H1 (cell line): ENCODE measurements around the gene PHOX2A. TPM values are rescaled to one million over a fixed set of nuclear protein-coding genes. Genes with fewer than 3 reads are reported as not detected.
A peak's percentile ranks its signal among the peaks of the same experiment; 100 is the strongest.

Source experiments
- CTCF ChIA-PET: fragments of 300-600 bp; sonication (Branson Sonifier 250); formaldehyde crosslinking; loops from one replicate; lab custom pipeline; 2021; ENCODE audit not compliant: partially characterized antibody; lab: Charles Lee
- POLR2A ChIA-PET: fragments of 300-600 bp; sonication (Branson Sonifier 250); formaldehyde crosslinking; loops from one replicate; lab custom pipeline; 2021; ENCODE audit warnings: inconsistent platforms; ENCODE audit not compliant: partially characterized antibody; lab: Charles Lee
- DNase-seq, 2 experiments: peaks; one replicate each; pipeline versions ENCODE4 v3.0.0 to v3.0.0-alpha.2; 2010 to 2022; ENCODE audit warnings: low spot score in 2 of 2, low read depth in 1 of 2, mixed read lengths in 1 of 2
- FAIRE-seq: peaks from 2 replicates; lab custom pipeline; 2011; peaks lifted over from hg19 to GRCh38; lab: Jason Lieb, UNC
- H2AFZ ChIP-seq: 2 replicates; pipeline ENCODE4 v1.8.1; 2012; ENCODE audit warnings: low read length, inconsistent platforms
- H2AK5ac ChIP-seq: 2 replicates; pipeline ENCODE4 v1.6.1; 2013; ENCODE audit warnings: low read depth, low read length
- H2BK120ac ChIP-seq: replicated peaks from 2 replicates; pipeline ENCODE3; 2013; ENCODE audit warnings: low read depth, low read length, inconsistent platforms
- H2BK12ac ChIP-seq: 2 replicates; pipeline ENCODE4 v1.6.1; 2013; ENCODE audit warnings: low read depth, low read length
- H2BK15ac ChIP-seq: 2 replicates; pipeline ENCODE4 v1.6.1; 2013; ENCODE audit warnings: low read length
- H2BK20ac ChIP-seq: 2 replicates; pipeline ENCODE4 v1.6.1; 2013; ENCODE audit warnings: low read length
- H2BK5ac ChIP-seq: 2 replicates; pipeline ENCODE4 v1.6.1; 2013; ENCODE audit warnings: low read depth, low read length
- H3K14ac ChIP-seq: 2 replicates; pipeline ENCODE4 v1.6.1; 2013; ENCODE audit warnings: inconsistent platforms; ENCODE audit not compliant: insufficient read length
- H3K18ac ChIP-seq: 2 replicates; pipeline ENCODE4 v1.6.1; 2013; ENCODE audit warnings: low read length; ENCODE audit errors: extremely low read depth
- H3K23ac ChIP-seq: 2 replicates; pipeline ENCODE4 v1.6.1; 2013; ENCODE audit warnings: inconsistent platforms; ENCODE audit not compliant: insufficient read length
- H3K23me2 ChIP-seq: 2 replicates; pipeline ENCODE4 v1.6.1; 2013; ENCODE audit warnings: low read depth, low read length
- H3K27ac ChIP-seq: 2 replicates; pipeline ENCODE4 v1.6.1; 2011; ENCODE audit warnings: low read depth, low read length, inconsistent platforms
- H3K27me3 ChIP-seq, 4 experiments: replicated peaks in 1 of 4; 1 replicate in 1 of 4; 2 replicates in 3 of 4; pipeline versions ENCODE4 v1.6.1 to v1.8.1; 2011 to 2013; ENCODE audit warnings: low read length in 3 of 4, mild to moderate bottlenecking in 3 of 4, inconsistent platforms in 2 of 4, mixed read lengths in 2 of 4, moderate library complexity in 1 of 4; ENCODE audit not compliant: control insufficient read depth in 3 of 4, insufficient read depth in 3 of 4; ENCODE audit errors: extremely low read depth in 1 of 4
- H3K36me3 ChIP-seq, 4 experiments: 2 replicates each; pipeline versions ENCODE4 v1.6.1 to v1.8.1; 2011 to 2013; ENCODE audit warnings: mild to moderate bottlenecking in 4 of 4, low read length in 3 of 4, moderate library complexity in 2 of 4, control low read depth in 1 of 4, inconsistent platforms in 1 of 4; ENCODE audit not compliant: insufficient read depth in 4 of 4, control insufficient read depth in 2 of 4
- H3K4ac ChIP-seq: replicated peaks from 2 replicates; pipeline ENCODE3; 2013; ENCODE audit warnings: low read length, low read depth, mixed read lengths, inconsistent platforms; ENCODE audit not compliant: insufficient read length
- H3K4me1 ChIP-seq, 4 experiments: replicated peaks in 1 of 4; 1 replicate in 1 of 4; 2 replicates in 3 of 4; pipeline versions ENCODE4 v1.6.1 to v1.8.1; 2011 to 2013; ENCODE audit warnings: low read length in 3 of 4, inconsistent platforms in 2 of 4, mixed read lengths in 1 of 4; ENCODE audit not compliant: insufficient read depth in 4 of 4, control insufficient read depth in 3 of 4
- H3K4me2 ChIP-seq, 2 experiments: 2 replicates each; pipeline versions ENCODE4 v1.6.1 to v1.8.1; 2011 to 2013; ENCODE audit warnings: low read depth in 2 of 2, low read length in 2 of 2, control low read depth in 1 of 2, inconsistent platforms in 1 of 2, mild to moderate bottlenecking in 1 of 2; ENCODE audit not compliant: insufficient read depth in 1 of 2
- H3K4me3 ChIP-seq, 4 experiments: fragments of 200-600, 300-600 bp in 1 of 4; sonication (generic), shearing (Covaris generic), sonication (Bioruptor Twin) in 1 of 4; 2 replicates each; pipeline versions ENCODE4 v1.5.1 to v1.8.1; 2011 to 2016; ENCODE audit warnings: low read length in 4 of 4, low read depth in 3 of 4, control low read depth in 2 of 4, inconsistent platforms in 2 of 4, mild to moderate bottlenecking in 2 of 4, mixed read lengths in 1 of 4, moderate library complexity in 1 of 4; ENCODE audit not compliant: insufficient read depth in 2 of 4; ENCODE audit errors: extremely low read depth in 1 of 4
- H3K56ac ChIP-seq: replicated peaks from 2 replicates; pipeline ENCODE3; 2013; ENCODE audit warnings: low read depth, mild to moderate bottlenecking, mixed read lengths, low read length, inconsistent platforms; ENCODE audit not compliant: insufficient read length
- H3K79me1 ChIP-seq: 2 replicates; pipeline ENCODE4 v1.6.1; 2013; ENCODE audit warnings: low read depth, low read length, control low read depth
- H3K79me2 ChIP-seq, 2 experiments: 2 replicates each; pipeline versions ENCODE4 v1.6.1 to v1.8.1; 2012 to 2013; ENCODE audit warnings: low read length in 2 of 2, mild to moderate bottlenecking in 2 of 2, inconsistent platforms in 1 of 2; ENCODE audit not compliant: insufficient read depth in 2 of 2, control insufficient read depth in 1 of 2
- H3K9ac ChIP-seq, 4 experiments: replicated peaks in 1 of 4; 1 replicate in 1 of 4; 2 replicates in 3 of 4; pipeline versions ENCODE4 v1.6.1 to v1.8.1; 2011 to 2013; ENCODE audit warnings: low read depth in 3 of 4, low read length in 3 of 4, control low read depth in 2 of 4, mild to moderate bottlenecking in 2 of 4, moderate library complexity in 2 of 4, inconsistent platforms in 1 of 4; ENCODE audit errors: extremely low read depth in 1 of 4
- H3K9me3 ChIP-seq, 2 experiments: 2 replicates each; pipeline versions ENCODE4 v1.6.1 to v1.8.1; 2012 to 2013; ENCODE audit warnings: mild to moderate bottlenecking in 2 of 2, moderate library complexity in 2 of 2, control low read depth in 1 of 2, inconsistent platforms in 1 of 2, low read depth in 1 of 2, low read length in 1 of 2, mixed read lengths in 1 of 2; ENCODE audit not compliant: insufficient read depth in 2 of 2
- H4K20me1 ChIP-seq, 2 experiments: replicated peaks in 1 of 2; 2 replicates each; pipeline versions ENCODE3 to v1.8.1; 2011 to 2013; ENCODE audit warnings: inconsistent platforms in 2 of 2, low read length in 2 of 2, mild to moderate bottlenecking in 1 of 2; ENCODE audit not compliant: insufficient read depth in 2 of 2, control insufficient read depth in 1 of 2
- H4K5ac ChIP-seq: 2 replicates; pipeline ENCODE4 v1.6.1; 2013; ENCODE audit warnings: low read length, low read depth, mixed read lengths, inconsistent platforms; ENCODE audit not compliant: insufficient read length
- H4K8ac ChIP-seq: 2 replicates; pipeline ENCODE4 v1.8.0; 2013; ENCODE audit warnings: mild to moderate bottlenecking, moderate library complexity, low read length, inconsistent platforms; ENCODE audit not compliant: insufficient read depth; ENCODE audit errors: extremely low read depth
- H4K91ac ChIP-seq: replicated peaks from 2 replicates; pipeline ENCODE3; 2013; ENCODE audit warnings: low read length, mixed read lengths, inconsistent platforms; ENCODE audit not compliant: insufficient read length
- EP300 ChIP-seq, 2 experiments: IDR thresholded peaks; 1 replicate in 1 of 2; 2 replicates in 1 of 2; pipeline ENCODE4 v1.6.1; 2011 to 2012; ENCODE audit warnings: low read depth in 2 of 2, low read length in 2 of 2, mild to moderate bottlenecking in 2 of 2, borderline replicate concordance in 1 of 2, inconsistent platforms in 1 of 2, moderate library complexity in 1 of 2
- FOSL1 ChIP-seq: IDR thresholded peaks from 2 replicates; pipeline ENCODE4 v1.6.1; 2011; ENCODE audit warnings: mild to moderate bottlenecking, low read depth, low read length, moderate library complexity; ENCODE audit not compliant: insufficient read depth
- POLR2AphosphoS5 ChIP-seq: IDR thresholded peaks from 2 replicates; pipeline ENCODE4 v1.6.1; 2011; ENCODE audit warnings: low read depth, low read length
- POU5F1 ChIP-seq: IDR thresholded peaks from 2 replicates; pipeline ENCODE4 v1.6.1; 2011; ENCODE audit warnings: low read depth, mild to moderate bottlenecking, low read length, moderate library complexity
- WGBS, 2 experiments: shearing (Covaris generic) in 1 of 2; methylation state at CpG; one replicate each; pipeline versions ENCODE4 v1.1.6 to v1.1.7; 2013 to 2015; ENCODE audit warnings: low lambda C conversion rate in 2 of 2, mixed read lengths in 2 of 2, inconsistent platforms in 1 of 2, low coverage in 1 of 2, missing lambda C conversion rate in 1 of 2; ENCODE audit not compliant: insufficient replicate concordance in 2 of 2, insufficient coverage in 1 of 2, insufficient read length in 1 of 2; ENCODE audit errors: extremely low coverage in 1 of 2, missing lambda C conversion rate in 1 of 2; 5-methylcytosine and 5-hydroxymethylcytosine counted together
- polyA plus RNA-seq, 7 experiments: library from polyadenylated mRNA; depleted of rRNA in 3 of 7; stranded (reverse) in 5 of 7; unstranded in 2 of 7; fragments of >200 nt in 5 of 7; fragments of 200-250 nt in 2 of 7; gene quantifications; 1 replicate in 5 of 7; 2 replicates in 1 of 7; 4 replicates in 1 of 7; pipeline versions ENCODE4 v1.2.1 to v1.2.3, GENCODE V29; 2011 to 2013; ENCODE audit warnings: missing spikeins in 2 of 7, mixed read lengths in 2 of 7
- total RNA-seq: library from RNA; stranded (reverse); fragmentation: NEBNext Ultra II Directional; extraction: Animal tissue kit (Norgen Biotek cat#: 25700); gene quantifications from 2 replicates; pipeline ENCODE4 v1.2.1, GENCODE V29; 2021

The PHOX2A gene
- total and polyA plus RNA-seq, 2 of the 8 experiments (the other 6 are each of a cell fraction or from before 2014, with no cell fraction given): 0.67 TPM; not detected in 1

DNA sequence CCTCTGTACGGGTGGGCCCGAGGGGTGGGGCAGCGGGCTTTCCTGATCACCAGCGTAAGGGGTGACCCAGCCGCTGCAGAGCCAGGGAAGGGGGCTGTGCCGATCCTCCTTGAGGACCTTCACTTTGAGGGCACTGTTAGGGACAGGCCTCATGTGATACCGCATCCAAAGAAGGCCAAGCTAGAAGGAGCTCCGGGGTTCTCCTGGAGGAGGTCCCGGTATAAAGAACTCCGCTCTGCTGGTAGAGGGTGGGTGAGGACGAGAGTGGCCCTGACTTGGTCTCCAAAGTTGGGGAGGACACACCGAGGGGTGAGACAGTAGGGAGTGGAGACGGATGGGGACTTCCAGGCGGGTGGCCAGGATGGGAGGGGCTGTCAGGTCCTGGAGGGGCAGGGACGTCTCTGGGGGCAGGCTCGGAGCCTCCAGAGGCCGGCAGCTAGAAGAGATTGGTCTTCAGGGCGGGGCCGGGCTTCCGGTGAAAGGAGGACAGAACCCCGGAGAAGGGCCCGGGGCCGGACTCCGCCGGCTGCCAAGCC lies 4.6 kb downstream of the PHOX2A start:
- no peaks in the 10 kb centered on the region for H3K79me1 ChIP-seq
- peak overlapping the region; percentile 71 for H3K18ac ChIP-seq
- H3K4me2 ChIP-seq: peak overlapping the region; percentile 87 to 90
- WGBS, 2 experiments: 12% methylated on average over 13 of the region's 25 CpGs; no CpG with 5 or more reads in 1 of the 2 experiments
- no peak overlapping the region for H2BK120ac ChIP-seq
- H3K9me3 ChIP-seq: no peaks in the 10 kb centered on the region; a peak in 1 of 4 replicates
- no peak overlapping the region for H2AK5ac ChIP-seq
- H4K5ac ChIP-seq: no peak overlapping the region
- H3K27me3 ChIP-seq: peaks cover 45 to 59% (median 55%) of the 10 kb centered on the region in 4 experiments
- H3K56ac ChIP-seq: no peak overlapping the region
- H3K4me1 ChIP-seq: peaks cover 3 to 29% (median 23%) of the 10 kb centered on the region in 4 experiments
- H3K79me2 ChIP-seq: no peaks in the 10 kb centered on the region
- H2AFZ ChIP-seq: no peak overlapping the region
- ChIA-PET POLR2A (interaction anchor here (0.6 to 7.7 kb wide), 4 partner anchors 14 to 232 kb away, joined by 3 to 160 read pairs (median 3); partner anchors contain the start of gene INPPL1), CTCF (interaction anchor here (1.2 to 2.4 kb wide), 2 partner anchors 56 to 191 kb away, joined by 7 to 20 read pairs; no protein-coding TSS in a partner anchor)
- H2BK15ac ChIP-seq: no peak overlapping the region
- FAIRE-seq (no peak), DNase-seq (peak in 1 of 2 experiments; percentile 64)
- peak; percentile 24; the same call in 1 of the 2 replicates for TF ChIP-seq POLR2AphosphoS5
- no peak for TF ChIP-seq FOSL1
- no peak for TF ChIP-seq EP300 (IDR thresholded peaks at IDR 0.05; ENCODE audit: borderline replicate concordance in 1 of 2, low read depth in 2 of 2, low read length in 2 of 2)
- TF ChIP-seq POU5F1: no peak
- no peak overlapping the region for H2BK5ac ChIP-seq
- H3K23ac ChIP-seq: no peak overlapping the region
- H3K9ac ChIP-seq: 0 out of 7 replicates have a peak overlapping the region, but pooled peaks of 1 of the 4 experiments have one; percentile 6
- no peak overlapping the region for H2BK12ac ChIP-seq
- H2BK20ac ChIP-seq: no peak overlapping the region
- H4K91ac ChIP-seq: no peak overlapping the region
- no peak overlapping the region for H4K8ac ChIP-seq
- H3K27ac ChIP-seq: no peak overlapping the region
- peak overlapping the region; percentile 27 to 60 (median 38); a peak in 6 of 8 replicates for H3K4me3 ChIP-seq
- H4K20me1 ChIP-seq: peaks cover 8 to 11% of the 10 kb centered on the region in 2 experiments
- peaks cover 6 to 24% (median 15%) of the 10 kb centered on the region in 4 experiments; a peak in 6 of 8 replicates for H3K36me3 ChIP-seq
- H3K23me2 ChIP-seq: peaks cover 13% of the 10 kb centered on the region; the same call in 1 of the 2 replicates
- no peak overlapping the region for H3K4ac ChIP-seq
- no peak overlapping the region for H3K14ac ChIP-seq
